DOHH2 (cell line): Measurements from ENCODE around the gene STING1.

Source experiments
- CTCF ChIP-seq: fragments of 200-600 bp; sonication (generic); IDR thresholded peaks from one replicate; pipeline ENCODE4 v1.5.1; 2014; ENCODE audit warnings: antibody characterized with exemption, mild to moderate bottlenecking, low read depth, low read length; ENCODE audit not compliant: poor library complexity, severe bottlenecking
- EZH2phosphoT487 ChIP-seq: fragments of 200-600 bp; sonication (generic); IDR thresholded peaks from 2 replicates; pipeline ENCODE4 v1.6.1; 2017; ENCODE audit warnings: borderline replicate concordance, mild to moderate bottlenecking, antibody characterized with exemption, low read length, moderate library complexity, mixed read lengths

- TF ChIP-seq CTCF: no peak
- TF ChIP-seq EZH2phosphoT487: no peak
Observed at GRCh38 chr5:139481122-139481533, 1.4 kb downstream of the STING1 start.
